Lung (tissue), 12 donors: ENCODE measurements around the gene TRAF3. TPM values are rescaled to one million over a fixed set of nuclear protein-coding genes. Genes with fewer than 3 reads are reported as not detected.
A peak's percentile ranks its signal among the peaks of the same experiment; 100 is the strongest.

Experiments
- ATAC-seq: fragments of 200-7000 bp; cut with Tn5 transposase; one replicate; pipeline ENCODE4 v1.9.1; 2020; ENCODE audit warnings: moderate number of reproducible peaks; ENCODE audit not compliant: insufficient read depth, low FRiP score
- DNase-seq, 3 donors: peaks; one replicate each; pipeline ENCODE4 v3.0.0-alpha.2; 2013 to 2017
- H3K27ac ChIP-seq, 2 donors: one replicate each; pipeline ENCODE4 v1.5.1; 2013; ENCODE audit warnings: mild to moderate bottlenecking in 2 of 2, moderate library complexity in 2 of 2, control low read depth in 1 of 2, inconsistent platforms in 1 of 2, low read depth in 1 of 2, low read length in 1 of 2
- H3K27me3 ChIP-seq, 3 donors: one replicate each; pipeline ENCODE4 v1.5.1; 2013; ENCODE audit warnings: low read length in 2 of 3; ENCODE audit not compliant: control insufficient read depth in 3 of 3, insufficient read depth in 3 of 3
- H3K36me3 ChIP-seq, 4 donors: one replicate each; pipeline ENCODE4 v1.5.1; 2013; ENCODE audit warnings: low read length in 4 of 4, mild to moderate bottlenecking in 1 of 4, moderate library complexity in 1 of 4; ENCODE audit not compliant: control insufficient read depth in 4 of 4, insufficient read depth in 4 of 4
- H3K4me1 ChIP-seq, 5 donors: one replicate each; pipeline ENCODE4 v1.5.1; 2013; ENCODE audit warnings: low read length in 5 of 5, mild to moderate bottlenecking in 2 of 5, moderate library complexity in 1 of 5; ENCODE audit not compliant: control insufficient read depth in 5 of 5, insufficient read depth in 5 of 5
- H3K4me3 ChIP-seq: one replicate; pipeline ENCODE4 v1.5.1; 2013; ENCODE audit warnings: mild to moderate bottlenecking, control low read depth, moderate library complexity
- H3K9ac ChIP-seq, 2 donors: one replicate each; pipeline ENCODE4 v1.5.1; 2013; ENCODE audit warnings: low read length in 2 of 2, control low read depth in 1 of 2; ENCODE audit not compliant: insufficient read depth in 1 of 2
- H3K9me3 ChIP-seq, 4 donors: one replicate each; pipeline ENCODE4 v1.5.1; 2013; ENCODE audit warnings: low read length in 3 of 4, mild to moderate bottlenecking in 1 of 4, moderate library complexity in 1 of 4; ENCODE audit not compliant: control insufficient read depth in 4 of 4, insufficient read depth in 3 of 4
- CTCF ChIP-seq: IDR thresholded peaks from 2 replicates; pipeline ENCODE4 v1.5.1; 2012; ENCODE audit warnings: mild to moderate bottlenecking; ENCODE audit errors: control extremely low read depth, extremely low read depth
- WGBS, 2 donors: extraction: QIAGEN DNeasy Blood & Tissue Kit; methylation state at CpG; one replicate each; pipeline ENCODE4 v1.1.7; 2013; 5-methylcytosine and 5-hydroxymethylcytosine counted together
- polyA plus RNA-seq, 2 donors: library from polyadenylated mRNA; stranded (reverse); fragments of 200-250 nt; gene quantifications; one replicate each; pipeline ENCODE4 v1.2.1, GENCODE V29; 2013
- total RNA-seq, 2 donors: library from RNA; depleted of rRNA in 1 of 2; stranded (reverse); fragments of >200 nt in 1 of 2; gene quantifications; one replicate each; pipeline ENCODE4 v1.2.1, GENCODE V29; 2014 to 2021
- donor health status: control.
- donor health status: control.
- donor health status: Bipolar disorder and iron deficiency.
- donor health status: healthy.
- donor health status: DM: yes; HTN: yes; CAD: no.

TRAF3 gene
- total and polyA plus RNA-seq, 4 donors: 5.7 to 25.5 (median 18.7) TPM

- Histone ChIP-seq H3K9me3 (peaks cover 0 to 5% (median 4%) of the 10 kb centered on the region in 4 donors), H3K27ac (no peak overlapping the region), H3K4me3 (no peak overlapping the region), H3K36me3 (peaks cover 0 to 19% (median 6%) of the 10 kb centered on the region in 4 donors), H3K9ac (no peak overlapping the region), H3K4me1 (no peaks in the 10 kb centered on the region), H3K27me3 (no peaks in the 10 kb centered on the region)
- 92 to 96% methylated on average over 18 of the region's 18 CpGs for WGBS, 2 donors
- ATAC-seq: no peak
- DNase-seq: no peak
- no peak for TF ChIP-seq CTCF
Measured at GRCh38 chr14:102737402-102738372, 39.6 kb upstream of the TRAF3 start.

GRCh38 chr14:102738373-102739189, 38.7 kb upstream of the TRAF3 start:
- H3K27me3 ChIP-seq: no peaks in the 10 kb centered on the region
- no peak overlapping the region for H3K4me3 ChIP-seq
- H3K36me3 ChIP-seq: peaks cover 0 to 19% (median 6%) of the 10 kb centered on the region in 4 donors
- DNase-seq (no peak), ATAC-seq (peak; percentile 20)
- H3K27ac ChIP-seq: no peak overlapping the region
- no peak overlapping the region for H3K9ac ChIP-seq
- peaks cover 0 to 5% (median 4%) of the 10 kb centered on the region in 4 donors for H3K9me3 ChIP-seq
- no peaks in the 10 kb centered on the region for H3K4me1 ChIP-seq
- no peak for TF ChIP-seq CTCF
- 91 to 95% methylated on average over 11 of the region's 11 CpGs for WGBS, 2 donors

- no peaks in the 10 kb centered on the region for H3K27me3 ChIP-seq
- H3K9ac ChIP-seq: no peak overlapping the region
- DNase-seq: no peak
- H3K9me3 ChIP-seq: peaks cover 0 to 5% (median 4%) of the 10 kb centered on the region in 4 donors
- no peaks in the 10 kb centered on the region for H3K4me1 ChIP-seq
- no peak for TF ChIP-seq CTCF
- 83 to 89% methylated on average over 3 of the region's 3 CpGs for WGBS, 2 donors
- peaks cover 0 to 19% (median 4%) of the 10 kb centered on the region in 4 donors for H3K36me3 ChIP-seq
- no peak overlapping the region for H3K27ac ChIP-seq
- no peak overlapping the region for H3K4me3 ChIP-seq
- ATAC-seq: no peak
Measured at GRCh38 chr14:102739190-102739469, 38.1 kb upstream of the TRAF3 start.
